Nephron (organoid): ENCODE measurements around the gene KRT35.

ENCODE experiments used
- H3K27ac Mint-ChIP-seq, 3 experiments: 2 replicates each; pipeline ENCODE4 v1.8.0; 2020; ENCODE audit warnings: mixed read lengths in 3 of 3, mild to moderate bottlenecking in 2 of 3, moderate library complexity in 1 of 3
- H3K27me3 Mint-ChIP-seq: 2 replicates; pipeline ENCODE4 v1.8.0; 2021; ENCODE audit warnings: low read depth, mild to moderate bottlenecking, moderate library complexity, mixed read lengths
- H3K36me3 Mint-ChIP-seq: 2 replicates; pipeline ENCODE4 v1.8.0; 2020; ENCODE audit warnings: low read depth, mixed read lengths
- H3K4me1 Mint-ChIP-seq: 2 replicates; pipeline ENCODE4 v1.8.0; 2020; ENCODE audit warnings: mixed read lengths
- H3K4me3 Mint-ChIP-seq, 3 experiments: 2 replicates each; pipeline ENCODE4 v1.8.0; 2020; ENCODE audit warnings: mild to moderate bottlenecking in 3 of 3, mixed read lengths in 3 of 3, moderate library complexity in 2 of 3
- H3K9me3 Mint-ChIP-seq: 2 replicates; pipeline ENCODE4 v1.8.0; 2020; ENCODE audit warnings: mixed read lengths
- TF ChIP-seq, protein P1 (sequence below), 3 experiments: fragments of 200-600 bp; sonication (generic); IDR thresholded peaks; one replicate each; pipeline ENCODE4 v1.5.0; 2021; ENCODE audit warnings: antibody characterized with exemption in 3 of 3; ENCODE audit not compliant: unreplicated experiment in 3 of 3

The KRT35 gene

GRCh38 chr17:41475421-41475820 is 5.5 kb downstream of the KRT35 start:
- H3K27me3 Mint-ChIP-seq: peaks cover 4% of the 10 kb centered on the region
- TF ChIP-seq, protein P1, sequence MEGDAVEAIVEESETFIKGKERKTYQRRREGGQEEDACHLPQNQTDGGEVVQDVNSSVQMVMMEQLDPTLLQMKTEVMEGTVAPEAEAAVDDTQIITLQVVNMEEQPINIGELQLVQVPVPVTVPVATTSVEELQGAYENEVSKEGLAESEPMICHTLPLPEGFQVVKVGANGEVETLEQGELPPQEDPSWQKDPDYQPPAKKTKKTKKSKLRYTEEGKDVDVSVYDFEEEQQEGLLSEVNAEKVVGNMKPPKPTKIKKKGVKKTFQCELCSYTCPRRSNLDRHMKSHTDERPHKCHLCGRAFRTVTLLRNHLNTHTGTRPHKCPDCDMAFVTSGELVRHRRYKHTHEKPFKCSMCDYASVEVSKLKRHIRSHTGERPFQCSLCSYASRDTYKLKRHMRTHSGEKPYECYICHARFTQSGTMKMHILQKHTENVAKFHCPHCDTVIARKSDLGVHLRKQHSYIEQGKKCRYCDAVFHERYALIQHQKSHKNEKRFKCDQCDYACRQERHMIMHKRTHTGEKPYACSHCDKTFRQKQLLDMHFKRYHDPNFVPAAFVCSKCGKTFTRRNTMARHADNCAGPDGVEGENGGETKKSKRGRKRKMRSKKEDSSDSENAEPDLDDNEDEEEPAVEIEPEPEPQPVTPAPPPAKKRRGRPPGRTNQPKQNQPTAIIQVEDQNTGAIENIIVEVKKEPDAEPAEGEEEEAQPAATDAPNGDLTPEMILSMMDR (IDR thresholded peaks at IDR 0.05; ENCODE audit: unreplicated experiment in 3 of 3): no peak
- H3K9me3 Mint-ChIP-seq: peaks cover 19% of the 10 kb centered on the region
- no peak overlapping the region for H3K4me3 Mint-ChIP-seq
- H3K27ac Mint-ChIP-seq: no peak overlapping the region
- H3K4me1 Mint-ChIP-seq: no peaks in the 10 kb centered on the region
- H3K36me3 Mint-ChIP-seq: no peaks in the 10 kb centered on the region

DNA sequence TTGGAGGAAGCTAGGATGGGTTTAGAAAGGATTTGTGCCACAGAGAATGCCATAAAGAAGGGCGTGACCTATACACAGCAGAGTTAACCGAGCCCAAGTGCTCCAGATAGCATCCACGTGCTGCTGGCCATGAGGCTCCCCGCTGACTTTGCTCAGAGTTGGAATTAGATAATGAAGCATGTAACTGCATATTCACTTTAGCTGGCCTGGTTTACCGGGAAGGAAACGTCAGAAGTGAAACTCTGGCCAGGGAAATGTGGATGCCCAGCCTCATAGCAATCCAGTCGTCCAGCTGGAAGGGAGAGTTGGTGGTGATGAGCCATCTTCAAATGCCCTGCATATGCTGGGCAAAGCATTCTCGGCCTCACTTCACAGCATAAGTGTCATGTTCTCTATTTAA is 6.1 kb downstream of the KRT35 start:
- Mint-ChIP-seq H3K9me3 (peaks cover 19% of the 10 kb centered on the region), H3K36me3 (no peaks in the 10 kb centered on the region), H3K4me1 (no peaks in the 10 kb centered on the region), H3K27ac (no peak overlapping the region), H3K4me3 (no peak overlapping the region), H3K27me3 (peaks cover 4% of the 10 kb centered on the region)
- TF ChIP-seq, protein P1 (IDR thresholded peaks at IDR 0.05; ENCODE audit: unreplicated experiment in 3 of 3): no peak

- H3K9me3 Mint-ChIP-seq: peaks cover 30% of the 10 kb centered on the region
- H3K4me1 Mint-ChIP-seq: no peaks in the 10 kb centered on the region
- H3K4me3 Mint-ChIP-seq: no peak overlapping the region
These were observed 12.6 kb downstream of the KRT35 start for GRCh38 chr17:41468346-41468745.

DNA sequence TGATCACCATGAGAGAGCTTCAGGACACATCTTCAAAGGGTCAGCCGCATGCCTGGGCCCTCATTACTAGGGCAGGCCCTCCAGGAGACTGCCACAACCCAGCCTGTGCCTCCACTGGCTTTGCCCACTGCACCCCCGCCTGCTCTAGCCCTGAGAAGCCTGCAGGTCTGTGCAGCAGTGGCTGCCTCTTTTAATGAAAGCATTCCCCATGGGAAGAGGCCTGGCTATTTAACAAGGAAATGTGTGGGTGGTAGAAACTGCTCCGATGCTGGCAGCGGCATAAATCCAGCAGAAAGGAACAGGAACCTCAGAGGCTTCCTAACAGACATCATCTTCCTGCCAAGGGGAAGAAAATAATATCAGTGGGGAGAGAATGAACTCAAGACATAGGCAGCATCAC is 13.4 kb downstream of the KRT35 start:
- no peak overlapping the region for H3K4me3 Mint-ChIP-seq
- H3K27ac Mint-ChIP-seq: peak overlapping the region in 1 of 3 experiments; percentile 48
- no peaks in the 10 kb centered on the region for H3K4me1 Mint-ChIP-seq
- H3K9me3 Mint-ChIP-seq: peaks cover 27% of the 10 kb centered on the region
- peaks cover 13% of the 10 kb centered on the region for H3K27me3 Mint-ChIP-seq
- TF ChIP-seq, protein P1 (IDR thresholded peaks at IDR 0.05; ENCODE audit: unreplicated experiment in 3 of 3): no peak
- H3K36me3 Mint-ChIP-seq: no peaks in the 10 kb centered on the region

More at GRCh38 chr17:41468346-41468745, 12.6 kb downstream of the KRT35 start:
- H3K27ac Mint-ChIP-seq: no peak overlapping the region
- no peaks in the 10 kb centered on the region for H3K36me3 Mint-ChIP-seq
- TF ChIP-seq, protein P1 (IDR thresholded peaks at IDR 0.05; ENCODE audit: unreplicated experiment in 3 of 3): no peak
- peaks cover 13% of the 10 kb centered on the region for H3K27me3 Mint-ChIP-seq

GRCh38 chr17:41466988-41467387 is 14.0 kb downstream of the KRT35 start, which contains the start of gene KRT32:
KRT32 (minus strand) TSS chr17:41467386; CDS start chr17:41467325, 61 bp downstream.
- TF ChIP-seq, protein P1 (IDR thresholded peaks at IDR 0.05; ENCODE audit: unreplicated experiment in 3 of 3): no peak
- Mint-ChIP-seq H3K27ac (peak within 1 kb of the TSS in 1 of 3 experiments; percentile 48), H3K9me3 (peaks cover 22% of the 10 kb centered on the region), H3K27me3 (peaks cover 19% of the 10 kb centered on the region), H3K4me3 (no peak within 1 kb of the TSS), H3K4me1 (no peaks in the 10 kb centered on the region), H3K36me3 (no peaks in the 10 kb centered on the region)

DNA sequence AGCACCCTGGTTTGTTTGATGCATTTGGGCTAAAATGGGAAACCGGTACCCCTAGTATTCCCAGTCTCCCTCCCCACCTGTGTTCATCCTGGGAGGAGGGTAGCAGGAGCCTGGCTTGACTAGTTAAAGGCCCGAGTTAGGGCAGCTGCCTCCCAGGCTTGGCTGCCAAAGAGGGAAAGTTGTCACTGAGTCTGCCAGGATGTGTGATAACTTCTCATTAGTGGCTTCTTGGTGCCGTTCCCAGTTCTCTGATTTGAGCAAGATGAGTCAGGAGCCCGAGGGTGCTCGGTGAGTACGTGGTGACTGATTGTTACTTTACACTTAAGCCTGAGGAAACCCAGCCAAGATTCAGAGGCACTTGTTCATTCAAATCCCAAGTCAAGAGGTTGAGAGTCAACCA is 16.3 kb downstream of the KRT35 start:
- Mint-ChIP-seq H3K9me3 (peaks cover 11% of the 10 kb centered on the region), H3K4me1 (no peaks in the 10 kb centered on the region), H3K4me3 (no peak overlapping the region), H3K36me3 (no peaks in the 10 kb centered on the region), H3K27ac (peak overlapping the region in 1 of 3 experiments; percentile 62), H3K27me3 (peaks cover 24% of the 10 kb centered on the region)
- TF ChIP-seq, protein P1 (IDR thresholded peaks at IDR 0.05; ENCODE audit: unreplicated experiment in 3 of 3): no peak
